ENCODE data around the gene EFCAB11.

The EFCAB11 gene

DNA sequence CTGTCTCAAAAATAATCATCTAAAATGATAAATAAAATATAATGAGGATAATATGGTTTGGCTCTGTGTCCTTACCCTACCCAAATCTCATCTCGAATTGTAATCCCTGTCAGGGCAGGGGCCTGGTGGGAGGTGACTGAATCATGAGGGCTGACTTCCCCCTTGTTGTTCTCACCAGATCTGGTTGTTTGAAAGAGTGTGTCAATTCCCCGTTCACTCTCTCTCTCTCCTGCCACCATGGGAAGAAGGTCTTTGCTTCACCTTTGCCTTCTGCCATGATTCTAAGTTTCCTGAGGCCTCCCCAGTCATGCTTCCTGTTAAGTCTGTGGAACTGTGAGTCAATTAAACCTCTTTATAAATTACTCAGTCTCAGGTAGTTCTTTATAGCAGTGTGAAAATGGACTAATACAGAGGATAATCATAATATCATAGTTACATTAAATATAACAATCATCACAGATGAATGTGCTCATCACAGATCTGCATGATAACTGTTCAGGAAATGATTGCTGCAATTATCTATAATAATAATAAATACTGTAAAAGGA is 12.6 kb downstream of the EFCAB11 start:
- Histone ChIP-seq H3K9ac (ENCODE audit: low read depth, low read length) (no peak overlapping the region), H3K4me1 (ENCODE audit: insufficient read depth, low read length) (no peaks in the 10 kb centered on the region), H3K9me3 (ENCODE audit: control insufficient read depth, insufficient read depth, low read length) (no peaks in the 10 kb centered on the region), H3K36me3 (ENCODE audit: insufficient read depth, low read length) (no peaks in the 10 kb centered on the region)

GRCh38 chr14:89936654-89937185 is 17.8 kb downstream of the EFCAB11 start:
- no peaks in the 10 kb centered on the region for H3K9me3 ChIP-seq (ENCODE audit: control insufficient read depth, insufficient read depth, low read length)
- H3K9ac ChIP-seq (ENCODE audit: low read depth, low read length), result no peak overlapping the region
- no peaks in the 10 kb centered on the region for H3K36me3 ChIP-seq (ENCODE audit: insufficient read depth, low read length)
- no peaks in the 10 kb centered on the region for H3K4me1 ChIP-seq (ENCODE audit: insufficient read depth, low read length)

DNA sequence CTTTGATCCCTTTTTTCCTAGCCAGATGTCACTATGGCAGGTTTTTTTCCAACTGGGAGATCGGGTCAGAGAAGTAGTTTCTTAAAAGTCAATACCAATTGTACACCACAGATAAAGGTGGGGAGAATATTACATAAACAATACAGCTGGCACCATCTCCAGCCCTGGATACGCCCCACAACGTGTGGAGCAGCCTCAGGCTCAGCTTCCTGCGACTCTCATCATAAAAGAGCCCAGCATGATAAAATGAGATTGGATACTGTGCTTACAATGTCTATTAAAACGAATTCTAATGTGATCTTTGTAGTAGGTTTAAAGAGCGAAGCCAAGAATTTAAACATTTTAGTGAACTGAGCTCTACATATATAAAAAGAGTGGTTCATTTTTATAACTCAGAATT is 21.5 kb downstream of the EFCAB11 start:
- no peaks in the 10 kb centered on the region for H3K9me3 ChIP-seq (ENCODE audit: control insufficient read depth, insufficient read depth, low read length)
- no peak overlapping the region for H3K9ac ChIP-seq (ENCODE audit: low read depth, low read length)
- H3K4me1 ChIP-seq (ENCODE audit: insufficient read depth, low read length), result no peaks in the 10 kb centered on the region
- H3K36me3 ChIP-seq (ENCODE audit: insufficient read depth, low read length), result no peaks in the 10 kb centered on the region

GRCh38 chr14:89927186-89927865 is 27.2 kb downstream of the EFCAB11 start:
- Histone ChIP-seq H3K36me3 (ENCODE audit: insufficient read depth, low read length) (no peaks in the 10 kb centered on the region), H3K9ac (ENCODE audit: low read depth, low read length) (no peak overlapping the region), H3K4me1 (ENCODE audit: insufficient read depth, low read length) (no peaks in the 10 kb centered on the region; the same call in 1 of the 2 replicates), H3K9me3 (ENCODE audit: control insufficient read depth, insufficient read depth, low read length) (no peaks in the 10 kb centered on the region)

DNA sequence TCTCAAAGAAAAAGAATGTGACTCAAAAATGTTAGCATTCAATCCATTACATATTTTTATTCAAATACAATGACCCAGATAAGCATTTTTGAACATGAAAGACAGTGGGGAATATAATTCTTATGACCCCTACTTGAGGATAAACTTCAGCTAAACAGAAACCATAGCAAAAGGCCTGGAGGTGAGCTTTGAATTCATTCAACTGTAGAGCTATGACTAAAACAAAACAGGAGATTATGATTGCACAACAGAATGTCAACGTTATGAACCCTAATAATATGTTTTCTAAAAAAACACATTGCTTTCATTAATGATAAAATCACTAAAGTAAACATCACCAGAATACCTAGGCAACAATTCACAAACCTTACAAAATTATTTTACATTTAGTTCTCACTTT is 27.8 kb downstream of the EFCAB11 start:
- Histone ChIP-seq H3K9ac (ENCODE audit: low read depth, low read length) (no peak overlapping the region), H3K36me3 (ENCODE audit: insufficient read depth, low read length) (no peaks in the 10 kb centered on the region), H3K9me3 (ENCODE audit: control insufficient read depth, insufficient read depth, low read length) (no peaks in the 10 kb centered on the region), H3K4me1 (ENCODE audit: insufficient read depth, low read length) (no peaks in the 10 kb centered on the region; the same call in 1 of the 2 replicates)

DNA sequence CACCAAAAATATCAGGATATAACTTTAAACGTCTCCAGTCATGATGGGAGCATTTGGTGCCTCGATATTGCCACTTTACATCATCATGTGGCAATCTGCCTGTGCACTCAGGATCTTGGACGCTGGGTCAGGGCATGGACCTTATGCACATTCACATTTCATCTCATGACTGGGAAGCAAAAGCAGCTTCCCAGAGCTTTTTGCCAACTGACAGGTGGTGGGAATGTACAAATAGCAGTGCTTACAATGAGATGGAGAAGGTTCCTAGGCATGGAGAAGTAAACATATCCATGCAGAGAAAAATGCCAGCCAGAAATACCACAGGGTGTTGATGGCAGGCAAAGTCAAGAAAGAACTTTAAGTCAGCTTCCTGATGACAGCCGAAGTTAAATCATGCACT is 30.3 kb downstream of the EFCAB11 start:
- Histone ChIP-seq H3K9me3 (ENCODE audit: control insufficient read depth, insufficient read depth, low read length) (no peaks in the 10 kb centered on the region), H3K36me3 (ENCODE audit: insufficient read depth, low read length) (no peaks in the 10 kb centered on the region), H3K9ac (ENCODE audit: low read depth, low read length) (no peak overlapping the region), H3K4me1 (ENCODE audit: insufficient read depth, low read length) (no peaks in the 10 kb centered on the region; the same call in 1 of the 2 replicates)

DNA sequence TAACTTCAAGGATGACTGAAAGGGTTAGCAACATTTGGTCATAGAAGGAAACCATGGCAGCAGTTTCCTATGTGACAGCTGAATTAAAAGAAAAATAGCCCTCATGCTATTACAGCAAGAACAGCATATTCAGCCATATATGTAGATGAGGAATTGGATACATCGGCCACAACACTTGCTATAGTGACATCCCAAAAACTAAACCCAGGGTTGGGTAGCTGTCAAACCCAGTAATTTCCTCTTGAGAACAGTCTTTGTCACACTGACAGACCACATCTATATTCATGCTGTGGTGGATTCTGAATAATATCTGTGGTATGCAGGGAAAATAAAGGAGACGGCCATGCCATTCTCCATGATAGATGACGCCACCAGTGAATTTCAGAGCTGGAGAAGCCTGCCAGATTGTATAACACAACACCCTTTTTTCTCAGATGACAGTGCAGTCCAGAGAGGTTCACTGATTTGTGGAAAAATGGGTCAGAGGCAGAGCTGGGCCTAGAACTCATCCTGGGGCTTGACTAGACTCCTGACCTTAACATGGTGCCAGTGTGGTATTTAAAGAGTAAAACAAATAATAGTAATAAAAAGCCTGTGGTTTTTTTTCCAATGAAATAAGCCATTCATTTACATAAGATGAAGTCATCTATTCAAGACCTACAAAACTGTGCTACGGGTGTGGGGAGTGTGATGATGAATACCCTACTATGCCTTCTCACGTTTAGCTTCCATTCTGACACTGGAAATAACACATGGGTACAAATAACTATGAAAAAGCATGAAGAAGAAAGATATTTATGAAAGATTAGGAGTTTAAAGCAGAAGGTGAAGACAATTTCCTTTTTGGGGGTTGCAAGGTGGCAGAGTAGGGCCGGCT is 32.3 kb downstream of the EFCAB11 start:
- Histone ChIP-seq H3K9ac (ENCODE audit: low read depth, low read length) (no peak overlapping the region), H3K4me1 (ENCODE audit: insufficient read depth, low read length) (no peaks in the 10 kb centered on the region; the same call in 1 of the 2 replicates), H3K36me3 (ENCODE audit: insufficient read depth, low read length) (no peaks in the 10 kb centered on the region), H3K9me3 (ENCODE audit: control insufficient read depth, insufficient read depth, low read length) (no peaks in the 10 kb centered on the region)

DNA sequence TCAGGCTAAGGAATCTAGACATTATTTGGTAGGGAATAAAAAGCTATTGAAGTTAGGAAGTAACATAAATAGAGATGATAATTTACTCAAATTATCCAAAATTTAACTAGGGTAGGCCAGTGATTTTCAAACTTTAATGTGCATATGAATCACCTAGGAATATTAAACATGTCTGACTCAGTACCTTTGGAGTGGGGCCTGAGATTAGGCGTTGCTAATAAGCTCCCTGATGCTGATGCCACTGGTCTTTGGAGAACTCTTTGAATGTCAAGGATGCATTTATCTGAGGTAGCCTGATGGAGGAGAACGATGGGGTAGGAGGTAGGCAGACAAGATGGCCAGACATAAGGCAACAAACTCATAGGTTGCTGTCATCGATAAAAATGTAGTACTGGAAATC is 33.2 kb downstream of the EFCAB11 start:
- Histone ChIP-seq H3K4me1 (ENCODE audit: insufficient read depth, low read length) (no peaks in the 10 kb centered on the region; the same call in 1 of the 2 replicates), H3K9ac (ENCODE audit: low read depth, low read length) (no peak overlapping the region), H3K36me3 (ENCODE audit: insufficient read depth, low read length) (no peaks in the 10 kb centered on the region), H3K9me3 (ENCODE audit: control insufficient read depth, insufficient read depth, low read length) (no peaks in the 10 kb centered on the region)

- Histone ChIP-seq H3K4me1 (ENCODE audit: insufficient read depth, low read length) (no peaks in the 10 kb centered on the region; the same call in 1 of the 2 replicates), H3K9me3 (ENCODE audit: control insufficient read depth, insufficient read depth, low read length) (no peaks in the 10 kb centered on the region), H3K36me3 (ENCODE audit: insufficient read depth, low read length) (no peaks in the 10 kb centered on the region), H3K9ac (ENCODE audit: low read depth, low read length) (no peak overlapping the region)
Observed at GRCh38 chr14:89920056-89920455, 34.5 kb downstream of the EFCAB11 start.

DNA sequence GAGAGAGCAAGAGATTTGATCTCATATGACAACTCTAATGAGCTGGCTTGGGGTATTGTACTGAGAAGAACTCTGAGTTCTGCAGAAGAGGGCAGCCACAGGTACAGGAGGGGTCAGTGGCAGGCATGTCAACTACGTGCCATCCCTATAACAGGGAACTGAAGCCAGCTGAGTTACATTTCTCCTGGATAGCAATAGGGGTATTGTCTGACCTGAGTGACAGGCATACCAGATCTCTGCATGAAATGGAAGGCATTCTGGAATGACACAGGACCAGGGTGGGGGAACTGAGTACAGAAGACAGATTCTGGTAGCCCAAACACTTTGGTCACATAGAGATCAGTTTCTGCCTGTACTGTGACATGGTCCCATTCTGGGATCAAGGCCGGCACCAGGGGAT is 35.8 kb downstream of the EFCAB11 start:
- Histone ChIP-seq H3K9me3 (ENCODE audit: control insufficient read depth, insufficient read depth, low read length) (no peaks in the 10 kb centered on the region), H3K4me1 (ENCODE audit: insufficient read depth, low read length) (no peaks in the 10 kb centered on the region; the same call in 1 of the 2 replicates), H3K36me3 (ENCODE audit: insufficient read depth, low read length) (no peaks in the 10 kb centered on the region), H3K9ac (ENCODE audit: low read depth, low read length) (no peak overlapping the region)

- Histone ChIP-seq H3K9ac (ENCODE audit: low read depth, low read length) (no peak overlapping the region), H3K9me3 (ENCODE audit: control insufficient read depth, insufficient read depth, low read length) (no peaks in the 10 kb centered on the region), H3K4me1 (ENCODE audit: insufficient read depth, low read length) (peaks cover 26% of the 10 kb centered on the region), H3K36me3 (ENCODE audit: insufficient read depth, low read length) (no peaks in the 10 kb centered on the region)
Observed at GRCh38 chr14:89915114-89915878, 39.2 kb downstream of the EFCAB11 start.

- no peaks in the 10 kb centered on the region for H3K36me3 ChIP-seq (ENCODE audit: insufficient read depth, low read length)
- H3K9ac ChIP-seq (ENCODE audit: low read depth, low read length), result no peak overlapping the region
- H3K9me3 ChIP-seq (ENCODE audit: control insufficient read depth, insufficient read depth, low read length), result no peaks in the 10 kb centered on the region
- peaks cover 27% of the 10 kb centered on the region for H3K4me1 ChIP-seq (ENCODE audit: insufficient read depth, low read length)
Observed at GRCh38 chr14:89912667-89913211, 41.8 kb downstream of the EFCAB11 start.

DNA sequence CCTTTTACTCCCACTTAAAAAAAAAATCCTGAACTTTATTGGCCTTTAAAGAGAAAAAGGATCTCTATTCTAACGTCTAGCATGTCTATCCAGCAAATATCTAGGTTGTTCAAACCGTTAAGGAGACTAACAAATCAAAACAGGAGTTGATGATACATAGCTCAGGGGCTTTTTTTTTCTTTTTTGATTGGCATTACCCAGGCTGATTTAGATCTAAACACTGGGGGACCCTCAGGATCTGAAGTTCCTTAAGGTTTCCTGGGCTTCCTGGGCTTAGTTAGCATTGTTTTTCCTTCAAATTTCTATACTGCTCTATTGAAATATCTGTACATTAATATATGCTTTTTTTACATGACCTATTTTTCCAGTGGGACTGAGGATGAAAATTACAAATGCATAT is 42.3 kb downstream of the EFCAB11 start:
- Histone ChIP-seq H3K4me1 (ENCODE audit: insufficient read depth, low read length) (peaks cover 27% of the 10 kb centered on the region), H3K9me3 (ENCODE audit: control insufficient read depth, insufficient read depth, low read length) (no peaks in the 10 kb centered on the region), H3K36me3 (ENCODE audit: insufficient read depth, low read length) (no peaks in the 10 kb centered on the region), H3K9ac (ENCODE audit: low read depth, low read length) (no peak overlapping the region)
